Esophagus squamous epithelium (tissue), 4 donors: ENCODE measurements around the gene ARRDC5.

ENCODE experiments used
- CTCF ChIP-seq, 6 experiments: fragments of 450-650 bp in 4 of 6; fragments of 200-600 bp in 2 of 6; sonication (generic) in 2 of 6; IDR thresholded peaks; one replicate each; pipeline ENCODE4 v1.5.1; 2016 to 2019; ENCODE audit warnings: antibody characterized with exemption in 6 of 6, mild to moderate bottlenecking in 4 of 6, moderate library complexity in 4 of 6
- POLR2A ChIP-seq, 4 donors: fragments of 450-650 bp; IDR thresholded peaks; one replicate each; pipeline ENCODE4 v1.6.1; 2017; ENCODE audit warnings: antibody characterized with exemption in 4 of 4, mild to moderate bottlenecking in 4 of 4, moderate library complexity in 3 of 4

GRCh38 chr19:4923276-4923747 is 20.6 kb upstream of the ARRDC5 start:
- no peak for TF ChIP-seq CTCF (IDR thresholded peaks at IDR 0.05)
- no peak for TF ChIP-seq POLR2A (IDR thresholded peaks at IDR 0.05)
